Astrocyte (in vitro differentiated cells and primary cell): ENCODE data around the gene TMEM129.

ENCODE experiments used
- EZH2 ChIP-seq: IDR thresholded peaks from 2 replicates; pipeline ENCODE4 v1.6.1; 2012; ENCODE audit warnings: mild to moderate bottlenecking, low read length, inconsistent platforms; ENCODE audit not compliant: insufficient read depth
- TF ChIP-seq, protein P1 (sequence below): IDR thresholded peaks from 2 replicates; pipeline ENCODE4 v1.5.1; 2011; ENCODE audit warnings: low read depth, mild to moderate bottlenecking, inconsistent platforms, low read length, moderate library complexity; ENCODE audit not compliant: insufficient read depth

DNA sequence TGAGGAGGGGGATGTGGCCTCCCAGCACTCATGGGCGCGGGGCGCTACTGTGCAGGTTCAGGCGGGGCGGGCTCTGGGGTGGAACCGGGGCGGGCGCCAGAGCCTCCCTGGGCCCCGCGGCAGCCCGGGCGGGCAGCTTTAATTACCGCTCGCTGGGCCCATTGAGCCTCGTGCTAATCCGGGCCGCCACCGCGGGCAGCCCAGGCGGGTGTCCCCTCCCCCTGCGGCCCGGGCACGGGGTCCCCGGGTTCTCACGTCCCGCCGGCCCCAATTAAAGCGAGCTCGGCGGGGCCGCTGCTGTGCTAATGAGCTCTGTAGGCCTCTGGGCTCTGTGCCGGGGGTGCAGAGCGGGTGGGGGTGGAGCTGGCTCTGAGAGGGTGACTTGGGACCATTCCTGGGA, 49.1 kb upstream of the TMEM129 start:
- TF ChIP-seq, protein P1, sequence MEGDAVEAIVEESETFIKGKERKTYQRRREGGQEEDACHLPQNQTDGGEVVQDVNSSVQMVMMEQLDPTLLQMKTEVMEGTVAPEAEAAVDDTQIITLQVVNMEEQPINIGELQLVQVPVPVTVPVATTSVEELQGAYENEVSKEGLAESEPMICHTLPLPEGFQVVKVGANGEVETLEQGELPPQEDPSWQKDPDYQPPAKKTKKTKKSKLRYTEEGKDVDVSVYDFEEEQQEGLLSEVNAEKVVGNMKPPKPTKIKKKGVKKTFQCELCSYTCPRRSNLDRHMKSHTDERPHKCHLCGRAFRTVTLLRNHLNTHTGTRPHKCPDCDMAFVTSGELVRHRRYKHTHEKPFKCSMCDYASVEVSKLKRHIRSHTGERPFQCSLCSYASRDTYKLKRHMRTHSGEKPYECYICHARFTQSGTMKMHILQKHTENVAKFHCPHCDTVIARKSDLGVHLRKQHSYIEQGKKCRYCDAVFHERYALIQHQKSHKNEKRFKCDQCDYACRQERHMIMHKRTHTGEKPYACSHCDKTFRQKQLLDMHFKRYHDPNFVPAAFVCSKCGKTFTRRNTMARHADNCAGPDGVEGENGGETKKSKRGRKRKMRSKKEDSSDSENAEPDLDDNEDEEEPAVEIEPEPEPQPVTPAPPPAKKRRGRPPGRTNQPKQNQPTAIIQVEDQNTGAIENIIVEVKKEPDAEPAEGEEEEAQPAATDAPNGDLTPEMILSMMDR: no peak
- no peak for TF ChIP-seq EZH2
